ENCODE results near the gene TMPRSS3. TPM values are rescaled to one million over a fixed set of nuclear protein-coding genes. Genes with fewer than 3 reads are reported as not detected.

TMPRSS3 gene
- total RNA-seq, 1 donor from 2014 or later, result not detected

DNA sequence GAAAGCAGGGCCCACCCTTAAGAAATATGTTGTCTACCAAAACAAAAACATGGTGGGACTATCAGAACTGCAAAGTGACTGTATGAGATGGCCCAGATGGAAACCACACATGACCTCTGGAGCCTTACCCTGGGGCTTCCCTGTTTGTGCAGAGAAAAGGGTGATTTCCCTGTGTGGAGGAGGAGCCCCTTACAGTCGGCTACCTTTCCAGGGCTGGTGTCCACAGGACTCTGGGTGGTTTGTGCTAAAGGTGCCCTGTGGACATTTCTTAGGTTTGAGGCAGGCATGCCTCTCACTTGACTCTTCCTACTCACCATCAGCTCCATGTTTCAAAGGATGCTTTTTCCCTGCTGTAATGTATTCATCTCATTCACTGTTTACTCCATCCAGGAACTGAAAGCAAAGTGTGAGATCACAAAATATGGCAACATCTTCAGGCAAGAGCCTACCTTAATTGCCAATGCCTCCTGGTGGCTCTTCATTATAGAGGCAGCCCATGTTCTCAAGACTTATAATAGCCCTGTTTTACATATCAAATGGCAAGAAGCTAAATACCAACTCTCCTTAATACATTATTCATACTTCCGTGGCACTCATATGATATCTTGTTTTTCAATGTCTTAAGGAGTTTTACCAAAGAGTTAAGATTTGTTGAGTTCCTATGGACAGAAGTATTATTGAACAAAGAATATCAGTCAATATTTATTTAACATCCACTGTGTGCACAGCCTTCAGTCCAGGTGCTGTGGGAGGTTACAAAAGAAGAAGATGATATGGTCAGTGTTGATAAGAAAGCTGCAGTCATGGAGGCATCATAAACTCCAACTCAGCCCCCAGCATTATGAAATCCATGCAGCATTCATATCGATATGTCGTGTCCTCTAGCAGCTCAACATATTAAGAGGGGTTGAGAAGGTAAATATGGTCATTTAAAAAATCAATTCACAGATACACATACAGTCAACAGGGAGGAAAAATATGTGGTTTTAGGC is 65.2 kb downstream of the TMPRSS3 start:
- intact Hi-C loops (cut with DNase I), result no loop called here
- DNase-seq (no peak), ATAC-seq (ENCODE audit: poor library complexity) (no peak)

DNA sequence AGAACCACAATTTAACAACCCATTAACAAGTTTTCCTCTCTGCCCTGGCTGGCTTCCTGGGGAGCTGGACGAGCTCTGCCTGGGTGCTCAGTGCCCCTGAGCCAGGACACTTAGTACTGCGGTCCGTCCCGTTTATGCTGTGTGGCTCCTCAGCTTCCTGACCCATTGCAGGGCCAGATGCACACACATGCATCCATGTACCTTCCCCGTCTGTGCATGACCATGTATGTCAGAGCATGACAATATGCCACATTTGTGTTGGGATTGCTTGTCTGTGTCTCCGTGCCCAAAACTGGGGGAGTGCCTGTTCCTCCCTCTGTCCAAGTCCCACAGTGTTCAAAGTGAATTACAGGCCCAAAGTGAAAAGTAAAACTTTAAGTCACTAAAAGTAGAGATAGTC is 71.0 kb downstream of the TMPRSS3 start:
- no peak for ATAC-seq (ENCODE audit: poor library complexity)
- intact Hi-C loops (cut with DNase I), result no loop called here

More for the DNA sequence above, 71.0 kb downstream of the TMPRSS3 start:
- no peak for DNase-seq

Other genes with a start within 250 kb of the TMPRSS3 start
- gene ABCG1, start 176.9 kb downstream of the TMPRSS3 start, total RNA-seq, result 7.3 TPM
- 1.00 TPM for gene TFF3, start 80.6 kb downstream of the TMPRSS3 start, total RNA-seq
- gene TFF2, start 45.1 kb downstream of the TMPRSS3 start, total RNA-seq, result not detected
- gene TFF1, start 29.5 kb downstream of the TMPRSS3 start, total RNA-seq, result not detected
- not detected for gene UBASH3A, start 7.8 kb upstream of the TMPRSS3 start, total RNA-seq
- not detected for gene RSPH1, start 100.2 kb upstream of the TMPRSS3 start, total RNA-seq
- gene SLC37A1, start 117.8 kb upstream of the TMPRSS3 start, total RNA-seq, result 3.8 TPM

Measured in Right ventricle myocardium superior (tissue), 1 donor.